HCT116 (cell line): ENCODE results near the gene GLYR1. TPM values are rescaled to one million over a fixed set of nuclear protein-coding genes. Genes with fewer than 3 reads are reported as not detected.

Experiments used
- ATAC-seq: fragments of 200-7000 bp; cut with Tn5 transposase; 2 replicates; pipeline ENCODE4 v1.9.1; 2020; ENCODE audit warnings: mild to moderate bottlenecking, moderate library complexity
- BruUV-seq: library from RNA; stranded (reverse); fragments of 400-500 nt; replicated peaks from 2 replicates; lab custom pipeline; 2021; lab: Mats Ljungman, UMichigan
- CTCF ChIA-PET: fragments of 300-600 bp; sonication (Branson Sonifier 250); formaldehyde crosslinking; loops from one replicate; lab custom pipeline; 2021; ENCODE audit warnings: antibody characterized with exemption; lab: Charles Lee
- POLR2A ChIA-PET: fragments of 300-600, 350-600 bp; sonication (Branson Sonifier 250); formaldehyde crosslinking; loops from one replicate; lab custom pipeline; 2021; ENCODE audit warnings: antibody characterized with exemption; lab: Charles Lee
- RAD21 ChIA-PET, 2 experiments: fragments of 300-600 bp; sonication (Branson Sonifier 250); formaldehyde crosslinking; loops; one replicate each; lab custom pipeline; 2023; ENCODE audit warnings: low total read pairs in 2 of 2; ENCODE audit not compliant: uncharacterized antibody in 2 of 2, unreplicated experiment in 2 of 2, low non-redundant PET in 1 of 2; lab: Charles Lee
- DNase-seq: peaks from one replicate; pipeline ENCODE4 v3.0.0-alpha.2; 2010; ENCODE audit warnings: low read depth, low spot score
- H2AFZ ChIP-seq: fragments of 200-600 bp; shearing (Covaris generic), sonication (generic); 2 replicates; pipeline ENCODE4 v1.6.1; 2017; ENCODE audit warnings: low read depth, mixed run types, mixed read lengths, antibody characterized with exemption, low read length; ENCODE audit not compliant: poor library complexity, severe bottlenecking
- H3K27ac ChIP-seq: 2 replicates; pipeline ENCODE4 v1.5.1; 2012; ENCODE audit warnings: low read depth, low read length
- H3K27me3 ChIP-seq: fragments of 200-600 bp; sonication (generic); 2 replicates; pipeline ENCODE4 v1.6.1; 2016; ENCODE audit warnings: mixed run types, low read length, mixed read lengths; ENCODE audit not compliant: insufficient read depth
- H3K36me3 ChIP-seq, 2 experiments: fragments of 200-500 bp in 1 of 2; fragments of 200-600 bp in 1 of 2; sonication (Bioruptor generic) in 1 of 2; sonication (generic) in 1 of 2; 2 replicates each; pipeline versions ENCODE4 v1.5.1 to v1.6.1; 2014 to 2016; ENCODE audit warnings: low read length in 2 of 2, inconsistent platforms in 1 of 2, mixed read lengths in 1 of 2, mixed run types in 1 of 2; ENCODE audit not compliant: insufficient read depth in 2 of 2, control insufficient read depth in 1 of 2
- H3K4me1 ChIP-seq, 2 experiments: fragments of 200-600 bp in 1 of 2; sonication (generic) in 1 of 2; 2 replicates each; pipeline versions ENCODE4 v1.5.1 to v1.6.1; 2012 to 2017; ENCODE audit warnings: low read length in 2 of 2, inconsistent platforms in 1 of 2, mild to moderate bottlenecking in 1 of 2, mixed read lengths in 1 of 2, mixed run types in 1 of 2, moderate library complexity in 1 of 2; ENCODE audit not compliant: insufficient read depth in 2 of 2, control insufficient read depth in 1 of 2
- H3K4me2 ChIP-seq: fragments of 200-600 bp; sonication (generic); 2 replicates; pipeline ENCODE4 v1.6.1; 2017; ENCODE audit warnings: mixed run types, low read length, mixed read lengths
- H3K4me3 ChIP-seq, 2 experiments: fragments of 200-600 bp in 1 of 2; sonication (generic) in 1 of 2; replicated peaks in 1 of 2; 2 replicates each; pipeline ENCODE4 v1.5.1; 2011 to 2016; ENCODE audit warnings: low read length in 2 of 2, control low read depth in 1 of 2, low read depth in 1 of 2, mild to moderate bottlenecking in 1 of 2, mixed read lengths in 1 of 2, mixed run types in 1 of 2
- H3K79me2 ChIP-seq: fragments of 200-600 bp; sonication (generic); 2 replicates; pipeline ENCODE4 v1.6.1; 2017; ENCODE audit warnings: mild to moderate bottlenecking, mixed run types, low read length, moderate library complexity, mixed read lengths; ENCODE audit not compliant: insufficient read depth
- H3K9ac ChIP-seq: fragments of 200-600 bp; sonication (generic); 2 replicates; pipeline ENCODE4 v1.6.1; 2016; ENCODE audit warnings: low read length, mixed read lengths
- H3K9me2 ChIP-seq: fragments of 200-600 bp; sonication (generic), shearing (Covaris generic); 2 replicates; pipeline ENCODE4 v1.6.1; 2017; ENCODE audit warnings: mixed run types, mild to moderate bottlenecking, moderate library complexity; ENCODE audit not compliant: insufficient read depth
- H3K9me3 ChIP-seq, 2 experiments: fragments of 200-500 bp in 1 of 2; fragments of 200-600 bp in 1 of 2; sonication (Bioruptor generic) in 1 of 2; sonication (generic) in 1 of 2; 2 replicates each; pipeline ENCODE4 v1.6.1; 2014 to 2017; ENCODE audit warnings: low read length in 2 of 2, mixed read lengths in 2 of 2, inconsistent platforms in 1 of 2, low read depth in 1 of 2, mild to moderate bottlenecking in 1 of 2, mixed run types in 1 of 2, moderate library complexity in 1 of 2; ENCODE audit not compliant: control insufficient read depth in 1 of 2, insufficient read depth in 1 of 2
- H4K20me1 ChIP-seq: fragments of 200-600 bp; sonication (generic), shearing (Covaris generic); 2 replicates; pipeline ENCODE4 v1.6.1; 2017; ENCODE audit warnings: mixed run types, mild to moderate bottlenecking, moderate library complexity; ENCODE audit not compliant: insufficient read depth
- CBX3 ChIP-seq: IDR thresholded peaks from 2 replicates; pipeline ENCODE4 v1.6.1; 2012; ENCODE audit warnings: low read depth
- CEBPB ChIP-seq: IDR thresholded peaks from 2 replicates; pipeline ENCODE4 v1.6.1; 2012; ENCODE audit warnings: low read depth
- EZH2 ChIP-seq: fragments of 200-600 bp; sonication (generic); IDR thresholded peaks from 2 replicates; pipeline ENCODE4 v1.6.1; 2017; ENCODE audit warnings: antibody characterized with exemption, mixed run types
- FOSL1 ChIP-seq: IDR thresholded peaks from 2 replicates; pipeline ENCODE4 v1.6.1; 2012; ENCODE audit warnings: low read depth
- JUND ChIP-seq: IDR thresholded peaks from 2 replicates; pipeline ENCODE4 v1.6.1; 2012
- POLR2A ChIP-seq: IDR thresholded peaks from 2 replicates; pipeline ENCODE4 v1.7.0; 2011; ENCODE audit warnings: borderline replicate concordance; ENCODE audit not compliant: insufficient read depth, insufficient read length; ENCODE audit errors: extremely low read depth
- RAD21 ChIP-seq: IDR thresholded peaks from 2 replicates; pipeline ENCODE4 v1.6.1; 2012; ENCODE audit warnings: low read depth, mild to moderate bottlenecking
- REST ChIP-seq: IDR thresholded peaks from 2 replicates; pipeline ENCODE4 v1.6.1; 2012; ENCODE audit warnings: low read depth
- SRF ChIP-seq: IDR thresholded peaks from 2 replicates; pipeline ENCODE4 v1.6.1; 2012; ENCODE audit warnings: low read depth
- YY1 ChIP-seq: IDR thresholded peaks from 2 replicates; pipeline ENCODE4 v1.6.1; 2011; ENCODE audit warnings: low read length, low read depth, moderate library complexity, mild to moderate bottlenecking; ENCODE audit not compliant: insufficient replicate concordance; ENCODE audit errors: extremely low read depth
- ZNF274 ChIP-seq: fragments of 200-500 bp; sonication (Bioruptor generic); IDR thresholded peaks from 2 replicates; pipeline ENCODE4 v1.6.1; 2014; ENCODE audit warnings: mild to moderate bottlenecking, low read depth, low read length, inconsistent platforms
- intact Hi-C: fragments of 100-400 bp; cut with micrococcal nuclease; formaldehyde crosslinking; loops from 2 replicates; pipeline ENCODE4 v1.10.0; 2022
- total RNA-seq: library from RNA; stranded (reverse); gene quantifications from one replicate; pipeline ENCODE4 v1.2.1, GENCODE V29; 2021; ENCODE audit not compliant: unreplicated experiment
- TF ChIP-seq, protein P1 (sequence below): IDR thresholded peaks from 2 replicates; pipeline ENCODE4 v1.6.1; 2011; ENCODE audit warnings: mild to moderate bottlenecking, low read length, moderate library complexity; ENCODE audit not compliant: insufficient replicate concordance; ENCODE audit errors: extremely low read depth
- TF ChIP-seq, protein P2 (sequence below): IDR thresholded peaks from 2 replicates; pipeline ENCODE4 v1.6.1; 2012
- TF ChIP-seq, protein P3 (sequence below): IDR thresholded peaks from 2 replicates; pipeline ENCODE4 v1.6.1; 2012

The GLYR1 gene
- total RNA-seq, 1 experiment from 2014 or later: 50.0 TPM

DNA sequence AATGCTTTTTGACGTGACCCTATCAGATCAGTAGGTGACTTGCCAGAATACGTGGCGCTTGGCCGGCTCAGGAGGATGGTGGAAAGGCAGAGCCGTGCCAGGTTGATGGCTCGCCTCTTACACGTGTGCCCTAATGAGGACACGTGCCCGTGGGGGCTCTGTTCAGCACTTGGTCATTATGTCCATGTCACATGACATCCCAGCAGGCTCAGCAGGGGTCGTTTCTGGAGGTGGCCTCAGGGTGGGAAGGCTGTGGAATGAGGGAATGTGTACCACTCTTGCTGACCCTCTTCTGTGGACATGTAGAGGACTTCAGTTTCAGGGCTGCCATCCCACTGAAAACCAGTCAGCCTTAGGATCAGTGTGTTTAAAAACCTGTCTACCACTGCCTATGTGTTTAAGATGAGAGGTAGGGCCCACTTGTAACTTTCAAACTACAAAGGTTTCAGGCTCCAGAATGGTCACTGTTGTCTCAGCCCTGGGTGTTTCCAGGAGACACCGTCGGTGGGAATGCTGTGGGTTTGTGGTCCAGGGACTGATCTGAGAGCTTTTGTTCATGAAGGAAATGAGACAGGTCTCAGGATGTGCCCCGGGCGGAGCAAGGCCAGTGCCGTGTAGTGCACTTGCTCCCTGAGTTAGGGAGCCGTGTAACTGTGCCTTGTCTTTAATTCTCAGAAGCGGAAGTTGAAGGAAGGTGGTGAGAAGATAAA is 12.3 kb upstream of the GLYR1 start:
- H3K9ac ChIP-seq: no peak overlapping the region
- no peak overlapping the region for H3K27ac ChIP-seq
- H4K20me1 ChIP-seq: no peaks in the 10 kb centered on the region
- intact Hi-C loops: no loop called here
- peaks cover 43% of the 10 kb centered on the region for H3K79me2 ChIP-seq
- H3K9me2 ChIP-seq: no peaks in the 10 kb centered on the region
- H2AFZ ChIP-seq: no peak overlapping the region
- H3K36me3 ChIP-seq: peaks cover 56 to 59% of the 10 kb centered on the region in 2 experiments
- H3K27me3 ChIP-seq: no peaks in the 10 kb centered on the region
- H3K9me3 ChIP-seq: no peaks in the 10 kb centered on the region
- BruUV-seq: no TSS peak
- RAD21 ChIA-PET: no interaction called here
- H3K4me1 ChIP-seq: no peaks in the 10 kb centered on the region
- POLR2A ChIA-PET: no interaction called here
- no peak overlapping the region for H3K4me3 ChIP-seq
- DNase-seq (no peak), ATAC-seq (no peak; the same call in 1 of the 2 replicates)
- CTCF ChIA-PET: no interaction called here
- no peak for TF ChIP-seq CBX3
- TF ChIP-seq ZNF274: no peak
- no peak for TF ChIP-seq RAD21
- no peak for TF ChIP-seq YY1
- TF ChIP-seq, protein P1, sequence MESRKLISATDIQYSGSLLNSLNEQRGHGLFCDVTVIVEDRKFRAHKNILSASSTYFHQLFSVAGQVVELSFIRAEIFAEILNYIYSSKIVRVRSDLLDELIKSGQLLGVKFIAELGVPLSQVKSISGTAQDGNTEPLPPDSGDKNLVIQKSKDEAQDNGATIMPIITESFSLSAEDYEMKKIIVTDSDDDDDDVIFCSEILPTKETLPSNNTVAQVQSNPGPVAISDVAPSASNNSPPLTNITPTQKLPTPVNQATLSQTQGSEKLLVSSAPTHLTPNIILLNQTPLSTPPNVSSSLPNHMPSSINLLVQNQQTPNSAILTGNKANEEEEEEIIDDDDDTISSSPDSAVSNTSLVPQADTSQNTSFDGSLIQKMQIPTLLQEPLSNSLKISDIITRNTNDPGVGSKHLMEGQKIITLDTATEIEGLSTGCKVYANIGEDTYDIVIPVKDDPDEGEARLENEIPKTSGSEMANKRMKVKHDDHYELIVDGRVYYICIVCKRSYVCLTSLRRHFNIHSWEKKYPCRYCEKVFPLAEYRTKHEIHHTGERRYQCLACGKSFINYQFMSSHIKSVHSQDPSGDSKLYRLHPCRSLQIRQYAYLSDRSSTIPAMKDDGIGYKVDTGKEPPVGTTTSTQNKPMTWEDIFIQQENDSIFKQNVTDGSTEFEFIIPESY: no peak
- no peak for TF ChIP-seq SRF
- TF ChIP-seq, protein P2, sequence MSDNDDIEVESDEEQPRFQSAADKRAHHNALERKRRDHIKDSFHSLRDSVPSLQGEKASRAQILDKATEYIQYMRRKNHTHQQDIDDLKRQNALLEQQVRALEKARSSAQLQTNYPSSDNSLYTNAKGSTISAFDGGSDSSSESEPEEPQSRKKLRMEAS: no peak
- no peak for TF ChIP-seq EZH2
- TF ChIP-seq CEBPB: no peak
- no peak for TF ChIP-seq REST
- TF ChIP-seq, protein P3, sequence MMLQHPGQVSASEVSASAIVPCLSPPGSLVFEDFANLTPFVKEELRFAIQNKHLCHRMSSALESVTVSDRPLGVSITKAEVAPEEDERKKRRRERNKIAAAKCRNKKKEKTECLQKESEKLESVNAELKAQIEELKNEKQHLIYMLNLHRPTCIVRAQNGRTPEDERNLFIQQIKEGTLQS: no peak
- TF ChIP-seq POLR2A: no peak
- TF ChIP-seq JUND: no peak
- no peak for TF ChIP-seq FOSL1
- no peak overlapping the region for H3K4me2 ChIP-seq
